Activated CD8-positive, alpha-beta memory T cell treated with anti-CD3 and anti-CD28 coated beads, Interleukin-2, amount 50 U/mL, for 1 hour (primary cell): ENCODE measurements around the gene CXorf51B.
"Not testable (repeated sequence)": the region's sequence is repeated elsewhere in the genome, so short reads cannot be mapped to it uniquely, and the experiment has no call there.

Source experiments
- DNase-seq: peaks from one replicate; pipeline ENCODE4 v3.0.0-alpha.2; 2020; ENCODE audit errors: extremely low read depth

The CXorf51B gene

DNA sequence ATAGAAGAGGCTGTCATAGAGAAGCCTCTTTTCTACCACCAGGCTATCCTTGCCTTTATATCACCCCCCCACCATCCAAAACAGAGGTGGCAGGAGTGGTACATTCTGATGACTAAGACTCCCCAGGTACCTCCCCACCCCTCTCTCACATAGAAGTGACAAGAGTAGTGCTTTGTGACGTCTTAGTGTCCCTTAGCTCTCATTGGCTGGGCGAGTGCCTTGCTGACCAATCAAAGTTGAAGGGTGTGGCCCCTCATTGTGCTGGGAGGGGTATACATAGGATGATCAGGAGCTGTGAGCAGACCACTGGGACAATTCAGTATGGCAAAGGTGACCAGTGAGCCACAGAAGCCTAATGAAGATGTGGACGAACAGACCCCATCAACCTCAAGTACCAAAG, at the start of gene CXorf51B:
CXorf51B (plus strand) TSS at position 301 of the 400 bp plus-strand sequence; CDS start at position 322, 21 bp downstream.
- not testable (repeated sequence) for DNase-seq

DNA sequence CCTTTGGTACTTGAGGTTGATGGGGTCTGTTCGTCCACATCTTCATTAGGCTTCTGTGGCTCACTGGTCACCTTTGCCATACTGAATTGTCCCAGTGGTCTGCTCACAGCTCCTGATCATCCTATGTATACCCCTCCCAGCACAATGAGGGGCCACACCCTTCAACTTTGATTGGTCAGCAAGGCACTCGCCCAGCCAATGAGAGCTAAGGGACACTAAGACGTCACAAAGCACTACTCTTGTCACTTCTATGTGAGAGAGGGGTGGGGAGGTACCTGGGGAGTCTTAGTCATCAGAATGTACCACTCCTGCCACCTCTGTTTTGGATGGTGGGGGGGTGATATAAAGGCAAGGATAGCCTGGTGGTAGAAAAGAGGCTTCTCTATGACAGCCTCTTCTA, 5.1 kb downstream of the CXorf51B start, which contains the start of gene CXorf51A:
CXorf51A (minus strand) TSS at position 101 of the 400 bp plus-strand sequence; CDS start at position 80, 21 bp downstream.
- not testable (repeated sequence) for DNase-seq

DNA sequence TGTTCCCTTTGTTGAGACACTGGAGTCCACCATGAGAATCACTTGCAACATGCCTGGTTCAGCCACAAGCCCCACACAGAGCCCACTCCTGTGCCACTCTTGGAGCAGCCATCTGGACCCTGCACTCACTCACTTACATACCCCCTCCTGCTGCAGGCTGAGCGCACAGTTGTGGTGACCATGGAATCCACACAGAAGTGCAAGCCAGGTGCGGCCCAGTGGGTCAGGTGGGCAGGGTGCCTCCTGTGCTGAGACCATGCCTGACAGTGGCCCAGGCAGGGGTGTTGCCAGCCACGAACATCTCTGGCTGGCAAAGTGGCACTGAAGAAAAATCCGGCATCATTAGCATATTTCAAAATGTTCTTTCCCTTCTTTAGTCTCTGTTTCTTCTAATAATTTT, 22.4 kb downstream of the CXorf51B start:
- DNase-seq, result no peak

DNA sequence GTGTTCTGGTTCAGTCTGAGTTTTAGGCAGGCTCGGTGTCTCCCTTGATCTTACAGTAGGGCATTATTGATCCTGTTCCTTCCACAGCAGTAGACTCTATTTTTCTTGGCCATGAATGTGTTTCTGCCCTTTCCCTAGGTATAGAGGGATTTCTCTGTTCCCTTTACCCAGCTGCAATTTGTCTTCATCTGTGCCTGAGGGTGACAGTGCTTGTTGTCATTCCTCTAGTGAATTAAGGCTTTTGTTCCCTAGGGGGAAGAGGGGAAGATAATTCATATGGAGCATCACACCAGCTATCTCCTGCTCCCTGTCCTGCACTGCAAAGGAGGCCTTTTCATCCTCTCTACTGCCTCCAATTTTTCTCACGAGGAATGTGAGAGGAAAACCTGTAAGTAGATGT, 44.7 kb downstream of the CXorf51B start:
- no peak for DNase-seq
